Type B pancreatic cell (in vitro differentiated cells): Measurements from ENCODE around the gene ZC3H7A. TPM values are rescaled to one million over a fixed set of nuclear protein-coding genes. Genes with fewer than 3 reads are reported as not detected.

Experiments used
- DNase-seq: peaks from one replicate; pipeline ENCODE4 v3.0.0; 2021; ENCODE audit warnings: mixed read lengths; ENCODE audit not compliant: unreplicated experiment; ENCODE audit errors: extremely low spot score
- H3K27ac Mint-ChIP-seq: 2 replicates; pipeline ENCODE4 v1.8.0; 2021; ENCODE audit warnings: mild to moderate bottlenecking, mixed read lengths
- H3K27me3 Mint-ChIP-seq: 2 replicates; pipeline ENCODE4 v1.8.0; 2021; ENCODE audit warnings: mixed read lengths
- H3K36me3 Mint-ChIP-seq: 2 replicates; pipeline ENCODE4 v1.8.0; 2021; ENCODE audit warnings: mixed read lengths
- H3K4me1 Mint-ChIP-seq: one replicate; pipeline ENCODE4 v1.8.0; 2021; ENCODE audit warnings: mixed read lengths; ENCODE audit not compliant: unreplicated experiment
- H3K4me3 Mint-ChIP-seq: 2 replicates; pipeline ENCODE4 v1.8.0; 2021; ENCODE audit warnings: mild to moderate bottlenecking, mixed read lengths
- H3K9me3 Mint-ChIP-seq: 2 replicates; pipeline ENCODE4 v1.8.0; 2021; ENCODE audit warnings: mixed read lengths
- CTCF ChIP-seq: fragments of 200-600 bp; sonication (generic); conservative IDR thresholded peaks from 2 replicates; pipeline ENCODE4 v1.5.0; 2021; ENCODE audit warnings: antibody characterized with exemption, mild to moderate bottlenecking
- total RNA-seq: library from RNA; stranded (reverse); gene quantifications from 2 replicates; pipeline ENCODE4 v1.2.1, GENCODE V29; 2021; ENCODE audit warnings: low replicate concordance

Gene ZC3H7A
- total RNA-seq, 1 donor from 2014 or later, result 67.5 TPM

DNA sequence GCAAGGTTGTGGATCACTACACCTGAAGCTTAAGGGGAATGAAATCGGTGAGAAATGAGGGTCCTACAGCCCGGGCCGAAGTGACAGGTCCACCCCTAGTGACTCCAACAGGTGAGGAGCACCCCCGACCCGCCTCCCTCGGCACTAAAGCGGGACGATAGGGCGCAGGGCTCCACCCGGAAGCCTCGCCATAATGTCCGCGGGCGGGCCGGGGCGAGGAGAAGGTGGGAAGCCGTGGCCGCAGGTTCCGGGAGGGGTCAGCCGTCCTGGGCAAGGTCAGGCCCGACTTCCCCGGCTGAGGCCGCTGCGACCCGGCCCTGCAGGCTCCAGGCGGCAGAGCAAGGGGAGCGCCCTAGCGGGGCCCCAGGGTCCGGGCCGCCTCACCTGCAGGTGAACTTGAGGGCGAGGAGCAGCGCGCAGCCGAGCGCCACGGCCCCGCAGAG, 54.9 kb downstream of the ZC3H7A start:
- no peak for TF ChIP-seq CTCF
- Mint-ChIP-seq H3K4me3 (peak overlapping the region; percentile 93), H3K27ac (peak overlapping the region; percentile 89), H3K36me3 (peaks cover 13% of the 10 kb centered on the region), H3K9me3 (no peaks in the 10 kb centered on the region), H3K4me1 (peaks cover 32% of the 10 kb centered on the region), H3K27me3 (no peaks in the 10 kb centered on the region)
- DNase-seq, result peak; percentile 73

- no peaks in the 10 kb centered on the region for H3K9me3 Mint-ChIP-seq
- TF ChIP-seq CTCF, result no peak
- peak overlapping the region; percentile 89 for H3K27ac Mint-ChIP-seq
- peak overlapping the region; percentile 93 for H3K4me3 Mint-ChIP-seq
- no peaks in the 10 kb centered on the region for H3K27me3 Mint-ChIP-seq
- H3K36me3 Mint-ChIP-seq, result peaks cover 22% of the 10 kb centered on the region
- DNase-seq, result no peak
- H3K4me1 Mint-ChIP-seq, result peaks cover 35% of the 10 kb centered on the region
Observed at GRCh38 chr16:11740567-11740966, 56.5 kb downstream of the ZC3H7A start.

DNA sequence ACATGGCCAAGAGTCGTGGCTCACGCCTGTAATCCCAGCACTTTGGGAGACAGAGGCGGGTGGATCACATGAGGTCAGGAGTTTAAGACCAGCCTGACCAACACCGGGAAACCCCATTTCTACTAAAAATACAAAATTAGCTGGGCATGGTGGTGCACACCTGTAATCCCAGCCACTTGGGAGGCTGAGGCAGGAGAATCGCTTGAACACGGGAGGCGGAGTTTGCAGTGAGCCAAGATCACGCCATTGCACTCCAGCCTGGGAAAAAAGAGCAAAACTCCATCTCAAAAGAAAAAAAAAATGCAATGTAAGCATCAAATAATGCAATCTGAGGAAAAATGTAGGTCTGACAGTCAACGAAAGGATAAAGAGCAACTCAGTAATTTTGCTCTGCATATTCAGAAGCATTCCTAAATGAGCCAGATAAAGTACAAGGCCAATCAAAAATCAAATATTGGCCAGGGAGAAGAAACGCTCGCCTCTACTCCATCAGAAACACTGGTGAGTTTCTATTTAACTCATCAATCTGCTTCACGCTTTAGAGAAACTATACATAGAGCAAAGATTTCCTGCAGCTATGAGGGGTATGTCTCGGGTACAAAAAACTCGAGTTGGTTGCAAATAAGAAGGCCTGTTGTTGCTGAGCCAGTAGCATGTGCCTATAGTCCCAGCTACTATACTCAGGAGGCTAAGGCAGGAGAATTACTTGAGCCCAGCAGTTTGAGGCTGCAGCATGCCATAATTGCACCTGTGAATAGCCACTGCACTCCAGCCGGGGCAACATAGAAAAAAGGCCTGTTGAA, 58.1 kb downstream of the ZC3H7A start:
- peak overlapping the region; percentile 89 for H3K27ac Mint-ChIP-seq
- peak overlapping the region; percentile 62 for H3K4me3 Mint-ChIP-seq

GRCh38 chr16:11737713-11738112, 59.3 kb downstream of the ZC3H7A start:
- no peak overlapping the region for H3K27ac Mint-ChIP-seq
- no peak for TF ChIP-seq CTCF
- peaks cover 35% of the 10 kb centered on the region for H3K4me1 Mint-ChIP-seq
- H3K9me3 Mint-ChIP-seq, result no peaks in the 10 kb centered on the region
- peaks cover 27% of the 10 kb centered on the region for H3K36me3 Mint-ChIP-seq
- H3K27me3 Mint-ChIP-seq, result no peaks in the 10 kb centered on the region
- H3K4me3 Mint-ChIP-seq, result no peak overlapping the region
- DNase-seq, result no peak

More for the DNA sequence above, 58.1 kb downstream of the ZC3H7A start:
- Mint-ChIP-seq H3K27me3 (no peaks in the 10 kb centered on the region), H3K9me3 (no peaks in the 10 kb centered on the region), H3K36me3 (peaks cover 25% of the 10 kb centered on the region), H3K4me1 (peaks cover 35% of the 10 kb centered on the region)
- no peak for DNase-seq
- TF ChIP-seq CTCF, result no peak

- Mint-ChIP-seq H3K27me3 (no peaks in the 10 kb centered on the region), H3K9me3 (no peaks in the 10 kb centered on the region), H3K4me1 (peaks cover 35% of the 10 kb centered on the region), H3K27ac (peak overlapping the region; percentile 27), H3K4me3 (no peak overlapping the region), H3K36me3 (peaks cover 30% of the 10 kb centered on the region)
- no peak for TF ChIP-seq CTCF
- no peak for DNase-seq
Observed at GRCh38 chr16:11736903-11737302, 60.2 kb downstream of the ZC3H7A start.
